ENCODE measurements around the gene LRFN4.

The LRFN4 gene

GRCh38 chr11:66858939-66859685 lies 2.2 kb downstream of the LRFN4 start:
- DNase-seq: no peak

DNA sequence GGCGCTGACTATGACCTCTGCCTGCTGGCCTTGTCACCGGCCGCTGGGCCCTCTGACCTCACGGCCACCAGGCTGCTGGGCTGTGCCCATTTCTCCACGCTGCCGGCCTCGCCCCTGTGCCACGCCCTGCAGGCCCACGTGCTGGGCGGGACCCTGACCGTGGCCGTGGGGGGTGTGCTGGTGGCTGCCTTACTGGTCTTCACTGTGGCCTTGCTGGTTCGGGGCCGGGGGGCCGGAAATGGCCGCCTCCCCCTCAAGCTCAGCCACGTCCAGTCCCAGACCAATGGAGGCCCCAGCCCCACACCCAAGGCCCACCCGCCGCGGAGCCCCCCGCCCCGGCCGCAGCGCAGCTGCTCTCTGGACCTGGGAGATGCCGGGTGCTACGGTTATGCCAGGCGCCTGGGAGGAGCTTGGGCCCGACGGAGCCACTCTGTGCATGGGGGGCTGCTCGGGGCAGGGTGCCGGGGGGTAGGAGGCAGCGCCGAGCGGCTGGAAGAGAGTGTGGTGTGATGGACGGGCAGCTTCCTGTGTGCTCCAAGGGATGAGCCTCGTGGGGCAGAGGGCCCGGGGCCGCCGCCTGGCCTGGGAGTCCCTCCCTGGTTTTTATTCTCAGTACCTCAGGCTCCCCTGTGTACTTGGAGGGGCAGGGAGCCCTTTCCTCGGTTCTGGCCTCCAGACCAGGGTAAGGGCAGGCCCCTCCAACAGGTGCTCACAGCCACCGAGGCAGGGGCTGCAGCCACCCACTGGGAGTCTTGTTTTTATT lies 3.0 kb downstream of the LRFN4 start:
- DNase-seq: no peak

DNA sequence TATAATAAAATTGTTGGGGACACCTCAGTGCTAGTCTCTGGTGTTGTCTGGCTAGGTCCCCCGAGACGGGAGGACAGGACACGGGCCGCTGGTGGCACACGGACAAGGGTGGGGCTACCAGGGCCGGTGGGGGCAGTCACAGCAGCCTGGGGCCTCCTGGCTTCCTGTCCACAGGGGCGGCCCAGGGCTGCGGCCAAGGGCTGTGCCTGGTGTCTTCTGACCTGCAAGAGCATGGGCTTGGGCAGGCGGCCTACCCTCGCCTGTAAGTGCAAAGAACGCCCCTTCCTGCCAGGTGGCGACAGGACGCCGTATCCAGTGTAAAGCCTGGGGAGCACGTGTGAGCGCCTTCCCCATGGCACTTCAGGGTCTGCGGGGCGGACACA lies 3.6 kb downstream of the LRFN4 start:
- no peak for DNase-seq

DNA sequence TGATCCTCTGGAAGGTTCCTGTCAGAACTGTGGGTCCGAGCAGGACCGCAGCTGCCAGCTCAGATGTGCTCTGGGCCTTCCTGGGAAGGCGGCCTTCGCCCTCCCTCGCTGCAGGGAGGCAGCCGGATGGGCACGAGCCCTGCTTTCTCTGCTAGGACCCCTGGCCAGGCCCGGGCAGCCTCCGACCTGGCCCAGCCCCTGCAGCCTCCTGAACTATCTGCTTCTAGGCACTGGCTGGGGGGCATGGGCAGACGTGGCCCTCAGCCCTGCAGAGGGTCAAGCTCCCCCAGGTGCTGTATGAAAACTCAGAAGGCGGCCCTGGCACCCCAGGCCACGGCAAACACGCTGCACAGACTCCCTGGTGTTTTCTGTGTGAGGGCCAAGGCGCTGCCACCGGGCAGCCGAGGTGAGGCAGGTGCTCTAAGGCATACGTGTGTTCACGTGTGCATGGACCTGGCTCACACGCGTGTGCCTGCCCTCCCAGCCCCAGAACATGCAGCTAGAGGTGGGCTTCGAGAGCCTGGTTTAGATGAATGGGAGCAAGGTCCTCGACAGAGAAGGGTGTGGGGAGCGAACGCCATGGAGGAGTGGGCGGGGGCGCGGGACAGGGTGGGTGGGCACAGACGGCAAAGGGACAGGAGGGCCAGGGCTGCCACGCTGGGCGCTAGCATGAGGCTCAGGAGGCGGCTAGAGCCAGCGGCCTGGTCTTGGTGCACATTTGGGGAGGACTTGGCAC lies 4.3 kb downstream of the LRFN4 start:
- DNase-seq: no peak

- no peak for DNase-seq
Observed at GRCh38 chr11:66861774-66862558, 5.1 kb downstream of the LRFN4 start.

GRCh38 chr11:66862559-66863037 lies 5.7 kb downstream of the LRFN4 start:
- DNase-seq: no peak

GRCh38 chr11:66863428-66864125 lies 6.7 kb downstream of the LRFN4 start:
- DNase-seq: no peak

GRCh38 chr11:66864172-66864901 lies 7.5 kb downstream of the LRFN4 start:
- no peak for DNase-seq

DNA sequence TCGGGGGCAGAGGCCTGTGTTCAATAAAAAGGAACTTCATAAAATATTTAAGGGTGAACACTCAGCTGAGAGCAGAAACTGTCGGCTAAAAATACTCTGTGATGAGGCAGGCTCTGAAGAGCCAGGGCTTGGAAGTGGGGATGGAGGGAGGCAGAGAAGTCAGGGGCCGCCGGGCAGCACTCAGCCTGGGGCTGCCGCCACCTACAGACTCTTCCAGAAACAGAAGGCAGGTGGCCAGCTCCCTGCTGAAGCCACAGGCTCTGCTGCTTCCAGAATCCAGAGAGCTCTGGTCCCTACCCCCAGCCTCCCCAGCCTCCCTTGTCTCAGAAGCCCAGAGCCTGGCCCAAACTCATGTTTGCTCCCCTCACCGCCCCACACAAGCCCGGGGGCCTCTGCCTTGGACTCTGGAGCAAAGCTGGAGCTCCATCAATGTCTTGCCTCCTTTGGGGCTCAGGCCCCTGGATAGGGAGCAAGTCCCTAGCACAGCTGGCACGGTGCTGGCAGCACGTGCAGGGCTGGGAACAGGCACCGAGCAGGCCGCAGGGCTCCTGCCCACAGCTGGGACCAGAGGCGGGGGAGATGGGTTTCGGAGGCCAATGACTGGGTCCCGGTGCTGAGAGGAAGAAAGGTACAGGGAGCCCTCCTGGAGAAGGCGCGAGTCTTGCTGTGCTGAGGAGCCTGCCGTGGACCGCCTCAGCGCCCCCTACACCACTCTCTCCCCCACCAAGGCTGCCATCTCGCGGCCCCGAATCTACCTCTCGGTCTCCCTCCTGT lies 8.2 kb downstream of the LRFN4 start:
- DNase-seq: no peak

- DNase-seq: no peak
Observed at GRCh38 chr11:66866007-66866406, 9.1 kb downstream of the LRFN4 start.

GRCh38 chr11:66866511-66866986 lies 9.7 kb downstream of the LRFN4 start:
- DNase-seq: no peak

- no peak for DNase-seq
Observed at GRCh38 chr11:66867425-66868040, 10.7 kb downstream of the LRFN4 start.

- no peak for DNase-seq
Observed at GRCh38 chr11:66868082-66868725, 11.3 kb downstream of the LRFN4 start.

GRCh38 chr11:66868726-66869566 lies 12.1 kb downstream of the LRFN4 start:
- DNase-seq: peak; percentile 72 to 73

DNA sequence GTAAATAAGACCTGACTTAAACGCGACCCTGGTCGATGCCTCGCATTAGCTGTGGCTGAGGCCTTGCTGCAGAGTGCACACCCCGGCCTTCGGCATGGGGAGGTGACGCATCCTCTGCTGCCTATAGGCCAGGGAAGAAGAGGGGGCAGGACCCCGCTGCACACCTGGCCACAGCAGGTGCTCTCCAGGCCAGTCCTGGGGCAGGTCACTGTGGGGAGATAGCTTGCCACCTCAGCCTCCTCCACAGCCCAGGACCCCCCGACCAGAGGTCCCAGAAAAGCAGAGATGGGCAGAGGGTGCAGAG lies 12.7 kb downstream of the LRFN4 start:
- no peak for DNase-seq

DNA sequence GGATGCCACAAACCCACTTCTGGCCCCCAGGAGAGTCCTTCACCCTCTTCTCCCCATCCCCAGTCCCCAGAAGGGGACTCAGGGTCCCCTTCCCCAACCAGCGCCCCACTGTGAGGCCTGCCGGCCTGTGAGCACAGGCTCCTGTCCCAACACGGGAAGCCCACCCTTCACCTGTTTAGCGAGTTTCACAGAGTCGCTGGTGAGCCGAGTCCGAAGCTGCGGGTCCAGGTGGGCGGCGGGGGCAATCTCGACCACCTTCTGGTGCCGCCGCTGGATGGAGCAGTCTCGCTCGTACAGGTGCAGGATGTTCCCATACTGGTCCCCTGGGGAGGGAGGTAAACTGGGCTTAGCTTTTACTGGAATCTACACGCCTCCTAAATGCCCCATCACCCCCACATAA lies 13.3 kb downstream of the LRFN4 start:
- no peak for DNase-seq

DNA sequence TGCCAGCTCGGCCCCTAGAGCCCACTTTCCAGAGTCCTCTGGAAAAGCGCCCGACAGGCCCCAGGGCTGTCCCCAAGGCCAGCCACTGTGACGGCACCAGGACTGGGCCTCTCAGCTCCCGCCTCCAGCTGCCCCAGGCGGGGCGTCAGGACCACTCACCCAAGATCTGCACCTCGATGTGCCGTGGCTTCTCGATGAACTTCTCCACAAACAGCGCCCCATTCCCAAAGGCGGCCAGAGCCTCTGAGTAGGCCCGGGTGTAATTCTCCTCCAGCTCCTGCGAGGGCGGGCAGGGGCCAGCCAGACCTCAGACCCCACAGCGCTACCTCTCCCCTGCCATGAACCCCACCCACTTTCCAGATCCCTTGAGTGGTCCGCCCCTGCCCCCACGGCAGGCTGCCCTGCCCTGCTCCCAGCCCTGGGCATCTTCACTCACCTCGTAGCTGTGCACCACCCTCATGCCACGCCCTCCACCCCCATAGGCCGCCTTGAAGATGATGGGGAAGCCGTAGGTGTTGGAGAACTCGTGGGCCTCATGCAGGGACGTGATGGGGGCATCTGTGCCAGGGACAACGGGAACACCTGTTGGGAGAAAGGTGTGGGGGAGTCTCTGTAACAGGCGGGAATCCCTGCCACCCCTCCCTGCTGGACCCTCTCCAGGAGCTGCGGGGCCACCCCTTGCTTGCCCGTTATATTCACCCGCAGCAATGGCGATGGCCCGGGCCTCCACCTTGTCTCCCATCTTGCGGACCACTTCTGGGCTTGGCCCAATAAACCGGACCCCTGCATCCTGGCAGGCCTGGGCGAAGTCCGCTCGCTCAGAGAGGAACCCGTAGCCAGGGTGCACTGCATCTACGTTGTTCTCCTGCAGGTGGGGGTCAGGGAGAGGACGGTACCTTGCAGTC lies 14.0 kb downstream of the LRFN4 start:
- DNase-seq: no peak

- no peak for DNase-seq
Observed at GRCh38 chr11:66871521-66871901, 14.6 kb downstream of the LRFN4 start.
